Dendritic cell treated with granulocyte-macrophage colony-stimulating factor and Interleukin-4, amounts not matched to agents 40 ng/mL and 50 ng/mL, for 4 days (primary cell): Measurements from ENCODE around the gene RNF40.

Experiments used
- H3K27ac Mint-ChIP-seq: one replicate; pipeline ENCODE4 v1.8.0; 2022; ENCODE audit warnings: mild to moderate bottlenecking, mixed read lengths
- H3K27me3 Mint-ChIP-seq: one replicate; pipeline ENCODE4 v1.8.0; 2022; ENCODE audit warnings: mild to moderate bottlenecking, mixed read lengths
- H3K36me3 Mint-ChIP-seq: one replicate; pipeline ENCODE4 v1.8.0; 2022; ENCODE audit warnings: low read depth, mixed read lengths
- H3K4me1 Mint-ChIP-seq: one replicate; pipeline ENCODE4 v1.8.0; 2022; ENCODE audit warnings: low read depth, mixed read lengths
- H3K4me3 Mint-ChIP-seq: one replicate; pipeline ENCODE4 v1.8.0; 2022; ENCODE audit warnings: mild to moderate bottlenecking, moderate library complexity, mixed read lengths
- H3K9me3 Mint-ChIP-seq: one replicate; pipeline ENCODE4 v1.8.0; 2022; ENCODE audit warnings: mixed read lengths
- intact Hi-C: fragments of 100-400 bp; cut with micrococcal nuclease; formaldehyde crosslinking; loops from one replicate; pipeline ENCODE4 v1.15.0; 2022

RNF40 gene

DNA sequence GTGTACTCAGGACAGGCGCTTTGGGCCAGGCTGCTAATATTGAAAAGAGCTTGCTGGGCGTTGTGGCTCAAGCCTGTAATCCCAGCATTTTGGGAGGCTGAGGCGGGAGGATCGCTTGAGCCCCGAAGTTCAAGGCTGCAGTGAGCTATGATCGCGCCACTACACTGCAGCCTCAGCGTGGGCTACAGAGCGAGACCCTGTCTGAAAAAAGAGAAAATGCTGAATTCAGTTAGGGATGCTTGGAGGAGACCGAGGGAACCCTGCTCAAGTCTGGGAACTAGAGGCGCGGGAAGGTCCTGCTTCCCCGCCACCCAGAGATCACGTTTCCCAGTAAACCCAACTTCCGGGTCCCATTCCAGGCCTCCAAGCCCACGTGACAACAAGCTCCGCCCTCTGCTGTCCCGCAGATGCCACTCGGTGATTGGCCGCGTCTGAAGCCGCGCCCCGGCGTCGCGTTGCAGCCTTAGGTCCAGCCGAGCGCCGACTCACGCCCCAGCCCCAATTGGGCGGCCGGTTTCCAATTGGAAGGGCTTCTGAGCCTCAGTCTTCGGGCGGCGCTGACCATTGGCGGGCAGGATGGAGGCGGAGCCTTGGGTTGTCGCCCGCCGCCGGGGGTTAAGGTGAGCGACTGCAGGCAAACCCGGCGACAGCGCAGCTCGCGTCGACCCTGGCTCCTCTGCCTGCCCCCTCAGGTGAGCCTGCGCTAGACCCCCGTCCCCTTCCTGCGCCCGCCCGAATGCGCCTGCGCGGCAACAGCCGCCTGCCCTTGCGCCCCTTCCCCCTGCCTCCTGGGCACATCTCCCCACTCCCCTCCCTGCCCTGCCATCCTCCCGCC, 14.1 kb upstream of the RNF40 start, which contains the start of gene PHKG2:
PHKG2 (plus strand) TSS at position 627 of the 835 bp plus-strand sequence. CDS start 396 bp downstream, outside the sequence.
- intact Hi-C loops, result loop anchor here (1.0 kb wide), 3 partner anchors 13 to 66 kb away; no protein-coding TSS in a partner anchor
- H3K27ac Mint-ChIP-seq, result peak within 1 kb of the TSS; percentile 92
- no peaks in the 10 kb centered on the region for H3K9me3 Mint-ChIP-seq
- H3K36me3 Mint-ChIP-seq, result peaks cover 72% of the 10 kb centered on the region
- peak within 1 kb of the TSS; percentile 98 for H3K4me3 Mint-ChIP-seq
- no peaks in the 10 kb centered on the region for H3K27me3 Mint-ChIP-seq
- H3K4me1 Mint-ChIP-seq, result peaks cover 57% of the 10 kb centered on the region

DNA sequence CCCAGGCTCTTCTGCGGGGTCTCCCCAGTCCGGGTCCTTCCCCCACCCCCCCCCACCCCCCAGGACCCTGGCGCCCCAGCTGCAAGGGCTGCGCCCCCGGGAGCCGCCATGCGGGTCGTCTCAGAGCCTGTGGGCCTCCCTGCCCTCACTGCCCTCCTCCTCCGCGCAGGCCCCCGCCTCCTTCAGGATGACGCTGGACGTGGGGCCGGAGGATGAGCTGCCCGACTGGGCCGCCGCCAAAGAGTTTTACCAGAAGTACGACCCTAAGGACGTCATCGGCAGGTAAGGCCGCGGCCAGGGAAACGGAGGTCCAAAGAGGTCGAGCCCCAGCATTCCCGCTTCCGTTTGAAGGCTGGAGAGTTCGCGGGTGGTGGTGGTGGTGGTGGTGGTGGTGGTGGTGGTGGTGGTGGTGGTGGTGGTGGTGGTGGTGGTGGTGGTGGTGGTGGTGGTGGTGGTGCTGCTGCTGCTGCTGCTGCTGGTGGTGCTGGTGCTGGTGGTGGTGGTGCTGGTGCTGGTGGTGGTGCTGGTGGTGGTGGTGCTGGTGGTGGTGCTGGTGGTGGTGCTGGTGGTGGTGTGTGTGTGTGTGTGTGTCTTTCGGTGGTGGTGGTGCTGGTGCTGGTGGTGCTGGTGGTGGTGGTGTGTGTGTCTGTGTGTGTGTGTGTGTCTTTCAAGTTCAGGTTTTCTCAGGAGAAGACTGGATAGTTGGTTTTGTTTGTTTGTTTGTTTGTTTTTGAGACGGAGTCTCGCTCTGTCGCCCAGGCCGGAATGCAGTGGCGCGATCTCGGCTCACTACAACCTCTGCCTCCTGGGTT, 13.3 kb upstream of the RNF40 start:
- peaks cover 72% of the 10 kb centered on the region for H3K36me3 Mint-ChIP-seq

DNA sequence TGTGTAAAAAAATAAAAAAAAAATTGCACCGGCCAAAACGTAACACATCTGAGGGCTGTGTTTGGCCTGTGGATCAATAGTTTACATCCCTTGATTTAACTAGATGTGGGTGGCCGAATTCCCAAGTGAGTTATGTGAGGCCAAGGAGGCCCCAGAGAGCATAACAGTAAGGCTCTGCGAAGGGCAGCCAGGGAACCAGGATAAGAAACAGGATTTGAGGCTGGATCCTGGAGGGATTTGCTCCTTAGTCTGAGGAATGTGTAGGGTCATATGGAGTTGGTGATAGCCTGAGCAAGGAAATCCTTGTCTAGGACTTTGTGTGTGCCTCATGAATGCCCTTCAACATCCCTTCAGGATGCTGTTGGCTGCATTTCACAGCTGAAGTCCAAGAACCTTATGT, 11.9 kb upstream of the RNF40 start:
- intact Hi-C loops, result no loop called here
- peaks cover 72% of the 10 kb centered on the region for H3K36me3 Mint-ChIP-seq
- no peaks in the 10 kb centered on the region for H3K9me3 Mint-ChIP-seq
- H3K27me3 Mint-ChIP-seq, result no peaks in the 10 kb centered on the region
- H3K4me3 Mint-ChIP-seq, result no peak overlapping the region
- no peak overlapping the region for H3K27ac Mint-ChIP-seq
- peaks cover 54% of the 10 kb centered on the region for H3K4me1 Mint-ChIP-seq

More for the DNA sequence above, 13.3 kb upstream of the RNF40 start:
- intact Hi-C loops, result loop anchor here (1.0 kb wide), 3 partner anchors 12 to 65 kb away; no protein-coding TSS in a partner anchor
- Mint-ChIP-seq H3K27me3 (no peaks in the 10 kb centered on the region), H3K27ac (peak overlapping the region; percentile 92), H3K4me1 (peaks cover 57% of the 10 kb centered on the region), H3K9me3 (no peaks in the 10 kb centered on the region), H3K4me3 (peak overlapping the region; percentile 98)

DNA sequence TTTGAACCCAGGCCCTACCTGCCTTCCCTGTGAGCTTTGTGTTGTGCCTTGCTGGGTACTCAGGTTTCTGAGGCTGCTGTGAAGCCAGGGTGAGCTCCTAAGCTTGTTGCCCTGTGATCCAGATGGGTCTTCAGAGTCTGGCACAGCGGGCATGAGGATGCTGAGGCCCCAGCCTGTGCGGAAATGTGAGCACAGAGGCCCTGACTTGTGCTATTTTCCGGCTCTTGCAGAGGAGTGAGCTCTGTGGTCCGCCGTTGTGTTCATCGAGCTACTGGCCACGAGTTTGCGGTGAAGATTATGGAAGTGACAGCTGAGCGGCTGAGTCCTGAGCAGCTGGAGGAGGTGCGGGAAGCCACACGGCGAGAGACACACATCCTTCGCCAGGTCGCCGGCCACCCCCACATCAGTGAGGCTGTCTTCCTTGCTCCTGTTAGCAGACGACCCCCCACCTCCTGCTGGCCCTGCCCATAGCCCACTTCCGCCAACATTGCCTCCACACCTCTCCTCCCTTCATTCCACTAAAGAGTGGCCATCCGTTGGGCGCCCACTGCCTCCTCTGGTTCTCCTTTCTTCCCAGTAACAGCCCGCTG, 11.2 kb upstream of the RNF40 start:
- Mint-ChIP-seq H3K4me1 (peaks cover 52% of the 10 kb centered on the region), H3K27ac (no peak overlapping the region), H3K27me3 (no peaks in the 10 kb centered on the region), H3K9me3 (no peaks in the 10 kb centered on the region), H3K36me3 (peaks cover 76% of the 10 kb centered on the region), H3K4me3 (no peak overlapping the region)
- intact Hi-C loops, result no loop called here

DNA sequence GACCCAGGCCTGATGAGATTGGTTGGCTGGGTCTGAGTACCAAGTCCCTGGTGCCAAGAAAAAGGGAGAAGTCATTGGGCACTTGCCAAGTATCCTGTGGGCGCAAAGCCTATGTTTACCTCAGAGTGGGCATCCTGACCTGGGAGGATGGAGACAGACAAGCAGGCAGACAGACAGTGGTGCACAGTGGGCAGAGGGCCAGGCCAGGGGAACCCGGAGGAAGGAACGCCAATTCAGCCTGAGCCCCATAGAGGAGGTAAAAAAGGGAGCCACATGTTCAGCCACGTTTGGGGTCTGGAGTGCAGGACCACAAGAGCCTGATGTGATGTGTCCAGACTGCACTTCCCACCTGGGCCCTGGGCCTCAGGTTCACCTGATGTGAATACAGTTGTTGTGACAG, 8.5 kb upstream of the RNF40 start:
- intact Hi-C loops, result no loop called here
- H3K4me3 Mint-ChIP-seq, result no peak overlapping the region
- no peaks in the 10 kb centered on the region for H3K27me3 Mint-ChIP-seq
- H3K36me3 Mint-ChIP-seq, result peaks cover 95% of the 10 kb centered on the region
- no peaks in the 10 kb centered on the region for H3K9me3 Mint-ChIP-seq
- H3K4me1 Mint-ChIP-seq, result peaks cover 44% of the 10 kb centered on the region
- no peak overlapping the region for H3K27ac Mint-ChIP-seq

DNA sequence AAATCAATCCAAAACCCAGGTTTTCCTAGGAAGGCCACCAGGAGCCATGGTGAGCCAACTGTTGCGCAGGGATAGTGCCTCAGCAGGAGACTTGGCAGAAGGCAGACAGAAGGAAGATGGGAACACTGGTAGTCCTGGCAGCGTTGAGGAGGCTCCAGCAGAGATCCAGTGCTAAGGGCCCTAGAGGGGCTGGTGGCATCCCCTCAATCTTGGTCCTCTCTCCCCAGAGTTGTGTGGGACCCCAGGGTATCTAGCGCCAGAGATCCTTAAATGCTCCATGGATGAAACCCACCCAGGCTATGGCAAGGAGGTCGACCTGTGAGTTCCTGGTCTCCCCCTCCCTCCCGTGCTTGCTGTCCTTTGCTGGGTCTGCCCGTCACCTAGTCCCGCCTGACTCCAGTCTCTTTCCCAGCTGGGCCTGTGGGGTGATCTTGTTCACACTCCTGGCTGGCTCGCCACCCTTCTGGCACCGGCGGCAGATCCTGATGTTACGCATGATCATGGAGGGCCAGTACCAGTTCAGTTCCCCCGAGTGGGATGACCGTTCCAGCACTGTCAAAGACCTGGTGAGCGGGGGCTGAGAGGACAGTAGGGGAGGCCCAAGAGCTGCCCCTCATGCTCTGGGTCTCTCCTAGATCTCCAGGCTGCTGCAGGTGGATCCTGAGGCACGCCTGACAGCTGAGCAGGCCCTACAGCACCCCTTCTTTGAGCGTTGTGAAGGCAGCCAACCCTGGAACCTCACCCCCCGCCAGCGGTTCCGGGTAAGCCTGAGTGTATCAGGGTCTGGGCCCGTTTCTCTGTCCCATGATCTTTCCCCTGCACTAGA, 6.0 kb upstream of the RNF40 start:
- H3K27me3 Mint-ChIP-seq, result no peaks in the 10 kb centered on the region
- no peak overlapping the region for H3K27ac Mint-ChIP-seq
- H3K9me3 Mint-ChIP-seq, result no peaks in the 10 kb centered on the region
- intact Hi-C loops, result no loop called here
- H3K4me3 Mint-ChIP-seq, result no peak overlapping the region
- peaks cover 90% of the 10 kb centered on the region for H3K36me3 Mint-ChIP-seq
- H3K4me1 Mint-ChIP-seq, result peaks cover 44% of the 10 kb centered on the region

DNA sequence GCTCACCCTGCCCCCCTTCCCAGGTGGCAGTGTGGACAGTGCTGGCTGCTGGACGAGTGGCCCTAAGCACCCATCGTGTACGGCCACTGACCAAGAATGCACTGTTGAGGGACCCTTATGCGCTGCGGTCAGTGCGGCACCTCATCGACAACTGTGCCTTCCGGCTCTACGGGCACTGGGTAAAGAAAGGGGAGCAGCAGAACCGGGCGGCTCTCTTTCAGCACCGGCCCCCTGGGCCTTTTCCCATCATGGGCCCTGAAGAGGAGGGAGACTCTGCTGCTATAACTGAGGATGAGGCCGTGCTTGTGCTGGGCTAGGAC, 5.4 kb upstream of the RNF40 start:
- intact Hi-C loops, result no loop called here
- Mint-ChIP-seq H3K27me3 (no peaks in the 10 kb centered on the region), H3K4me1 (peaks cover 45% of the 10 kb centered on the region), H3K36me3 (peaks cover 86% of the 10 kb centered on the region), H3K27ac (no peak overlapping the region), H3K9me3 (no peaks in the 10 kb centered on the region), H3K4me3 (no peak overlapping the region)

DNA sequence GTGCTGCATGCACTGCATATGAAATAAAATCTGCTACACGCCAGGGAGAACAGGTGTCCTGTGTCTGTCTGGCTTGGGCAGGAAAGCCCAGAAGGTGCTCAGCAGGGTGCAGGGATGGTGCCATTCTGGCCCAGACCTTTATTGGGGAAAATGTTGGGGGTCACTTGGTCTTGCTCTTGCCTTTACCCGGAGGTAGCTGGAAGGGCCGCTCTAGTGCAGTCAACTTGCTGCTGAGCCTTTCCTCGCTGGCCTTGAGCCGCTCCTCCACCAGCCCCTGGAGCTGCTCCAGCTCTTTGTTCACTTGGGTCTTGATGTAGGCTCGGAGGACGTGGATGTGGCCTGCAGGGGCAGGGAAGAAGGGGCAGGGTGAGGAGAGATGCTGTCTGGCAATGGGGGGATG, 4.8 kb upstream of the RNF40 start:
- H3K36me3 Mint-ChIP-seq, result peaks cover 86% of the 10 kb centered on the region
- H3K9me3 Mint-ChIP-seq, result no peaks in the 10 kb centered on the region
- intact Hi-C loops, result no loop called here

DNA sequence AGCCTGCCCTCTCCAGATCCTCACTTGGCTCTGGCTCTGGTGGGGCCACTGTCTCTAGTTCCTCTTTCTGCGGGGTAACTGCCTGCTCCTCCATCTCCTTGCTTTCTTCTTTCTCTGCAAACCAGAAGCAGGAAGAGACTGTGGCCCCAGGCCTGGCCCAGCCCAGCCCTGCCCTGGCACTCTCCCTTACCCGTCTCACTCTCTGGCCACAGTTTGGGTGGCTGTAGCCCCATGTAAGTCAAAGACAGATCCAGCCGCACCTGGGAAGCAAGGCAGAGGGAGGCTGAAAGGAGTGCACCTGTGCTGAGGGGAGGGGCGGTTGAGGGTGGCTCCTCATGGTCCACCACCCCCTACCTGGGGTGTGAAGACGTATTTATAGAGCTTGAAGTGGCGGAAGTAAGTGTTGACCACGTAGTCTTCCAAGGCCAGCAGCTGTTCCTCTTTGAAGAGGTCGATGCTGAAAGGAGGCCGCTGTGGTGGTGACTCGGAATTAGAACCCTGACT, 3.1 kb upstream of the RNF40 start:
- Mint-ChIP-seq H3K27me3 (no peaks in the 10 kb centered on the region), H3K36me3 (peaks cover 89% of the 10 kb centered on the region), H3K27ac (peak overlapping the region; percentile 95), H3K9me3 (no peaks in the 10 kb centered on the region), H3K4me1 (peaks cover 60% of the 10 kb centered on the region), H3K4me3 (peak overlapping the region; percentile 47)
- intact Hi-C loops, result no loop called here

More for the DNA sequence above, 4.8 kb upstream of the RNF40 start:
- Mint-ChIP-seq H3K27me3 (no peaks in the 10 kb centered on the region), H3K4me3 (no peak overlapping the region), H3K27ac (peak overlapping the region; percentile 40), H3K4me1 (peaks cover 45% of the 10 kb centered on the region)

DNA sequence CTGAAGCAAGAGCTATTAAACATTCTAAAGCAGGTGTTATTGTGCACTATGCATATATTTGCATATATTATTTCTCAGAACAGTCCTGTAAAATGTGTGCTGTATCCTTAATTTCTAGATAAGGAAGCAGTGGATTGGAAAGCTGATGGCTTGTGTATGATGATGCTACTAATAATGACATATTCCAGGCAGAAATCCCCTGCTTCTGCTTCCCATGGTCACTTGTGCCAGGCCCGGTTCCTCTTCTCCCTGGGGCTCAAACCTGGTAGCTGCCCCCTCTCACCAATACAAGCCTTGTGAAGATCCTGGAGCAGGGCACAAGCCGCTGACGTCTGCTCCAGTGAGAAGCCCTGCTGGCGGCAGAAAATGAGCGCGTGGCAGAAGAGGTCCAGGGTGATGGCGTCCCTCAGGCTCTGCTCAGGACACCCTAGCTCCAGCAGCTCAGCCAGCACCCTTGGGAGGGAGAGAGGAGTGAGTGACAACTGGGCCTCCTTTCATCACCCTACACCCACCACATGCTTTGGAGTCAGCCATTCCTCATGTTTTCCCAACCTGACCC, 2.0 kb upstream of the RNF40 start:
- H3K4me1 Mint-ChIP-seq, result peaks cover 61% of the 10 kb centered on the region
- H3K9me3 Mint-ChIP-seq, result no peaks in the 10 kb centered on the region
- peak overlapping the region; percentile 95 for H3K27ac Mint-ChIP-seq
- peaks cover 89% of the 10 kb centered on the region for H3K36me3 Mint-ChIP-seq
- H3K4me3 Mint-ChIP-seq, result no peak overlapping the region
- intact Hi-C loops, result loop anchor here (5.0 kb wide), 1 partner anchor 103 kb away; the partner anchor contains the start of gene FBRS
- no peaks in the 10 kb centered on the region for H3K27me3 Mint-ChIP-seq

DNA sequence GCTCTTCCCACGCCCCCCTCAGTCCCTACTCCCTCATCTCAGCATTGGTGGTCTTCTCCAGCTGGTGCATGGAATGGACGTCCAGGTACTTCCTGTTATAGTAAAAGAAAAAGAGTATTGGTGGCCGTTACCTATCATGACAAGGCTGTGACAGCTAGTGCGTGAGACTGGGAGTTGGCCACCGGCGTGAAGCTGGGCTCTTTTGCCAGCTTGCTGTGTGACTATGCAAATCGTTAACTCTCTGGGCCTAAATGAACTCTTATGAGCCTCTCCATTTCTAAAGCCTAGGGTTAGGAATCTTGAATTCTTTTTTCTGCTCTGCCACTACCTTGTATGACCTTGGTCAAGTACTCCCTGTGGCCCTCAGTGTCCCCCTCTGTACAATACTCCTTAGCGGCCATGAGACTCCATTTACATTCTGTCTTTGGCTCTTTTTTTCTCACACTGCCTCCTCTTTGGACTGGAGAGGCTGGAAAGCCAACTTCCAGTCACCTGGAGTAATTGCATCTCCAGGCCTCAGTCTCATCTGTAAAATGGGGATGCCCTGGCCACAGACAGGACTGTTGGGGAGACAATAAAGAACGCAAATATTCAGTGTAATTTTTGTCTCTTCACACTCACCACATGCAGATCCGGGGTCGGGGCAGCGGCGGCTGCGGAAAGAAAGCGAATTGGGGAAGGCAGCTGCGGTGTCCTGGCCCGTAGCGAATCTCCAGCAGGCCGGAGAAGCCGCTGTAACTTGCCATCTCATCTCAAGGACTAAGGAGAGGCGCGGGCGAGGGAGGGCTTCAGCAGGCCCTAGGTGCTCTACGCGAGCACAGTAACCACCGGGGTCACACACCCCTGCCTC, 1.3 kb upstream of the RNF40 start:
- H3K4me3 Mint-ChIP-seq, result peak overlapping the region; percentile 90
- peak overlapping the region; percentile 95 for H3K27ac Mint-ChIP-seq
- H3K27me3 Mint-ChIP-seq, result no peaks in the 10 kb centered on the region
- intact Hi-C loops, result loop anchor here (1.0 to 5.0 kb wide), 2 partner anchors 13 to 104 kb away; partner anchors contain the start of genes FBRS and PHKG2
- H3K36me3 Mint-ChIP-seq, result peaks cover 89% of the 10 kb centered on the region
- H3K9me3 Mint-ChIP-seq, result no peaks in the 10 kb centered on the region
- H3K4me1 Mint-ChIP-seq, result peaks cover 61% of the 10 kb centered on the region

DNA sequence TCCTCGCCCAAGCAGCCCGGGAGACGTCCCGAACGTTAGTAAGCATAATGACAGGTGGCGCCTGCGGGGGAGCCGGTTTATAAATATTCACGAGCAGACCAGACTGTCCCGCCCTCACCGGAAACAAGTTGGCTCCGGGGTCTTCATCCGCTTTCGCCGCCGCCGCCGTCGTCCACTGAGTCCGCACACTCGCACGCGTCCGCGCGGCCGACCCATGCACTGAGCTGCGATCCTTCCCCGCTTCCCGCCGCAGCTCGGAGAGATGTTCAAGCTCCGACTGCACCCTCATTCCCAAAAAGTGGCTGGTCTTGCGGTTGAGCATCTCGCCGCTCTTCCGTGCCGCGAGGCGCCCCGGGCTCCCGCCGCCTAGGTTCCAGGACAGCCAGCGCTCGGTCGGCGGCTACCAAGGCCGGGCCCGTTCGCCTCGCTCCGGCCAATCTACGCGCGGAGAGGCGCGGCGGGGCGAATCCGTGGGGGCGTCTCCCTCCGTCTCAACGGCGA, 645 bp upstream of the RNF40 start:
- intact Hi-C loops, result loop anchor here (1.0 to 5.0 kb wide), 2 partner anchors 13 to 104 kb away; partner anchors contain the start of genes FBRS and PHKG2
- H3K27ac Mint-ChIP-seq, result peak overlapping the region; percentile 95
- peak overlapping the region; percentile 90 for H3K4me3 Mint-ChIP-seq
- no peaks in the 10 kb centered on the region for H3K9me3 Mint-ChIP-seq
- no peaks in the 10 kb centered on the region for H3K27me3 Mint-ChIP-seq
- peaks cover 89% of the 10 kb centered on the region for H3K36me3 Mint-ChIP-seq
- H3K4me1 Mint-ChIP-seq, result peaks cover 61% of the 10 kb centered on the region
